ENCODE data around the gene PIEZO2. TPM values are rescaled to one million over a fixed set of nuclear protein-coding genes. Genes with fewer than 3 reads are reported as not detected.

The PIEZO2 gene
- total and polyA plus RNA-seq, 2 of the 8 experiments (the other 6 are each of a cell fraction or from before 2014, with no cell fraction given) = 4.7 to 16.5 TPM

- Histone ChIP-seq H2BK12ac (ENCODE audit: low read depth, low read length) (no peak overlapping the region), H3K9me3 (ENCODE audit: insufficient read depth in 2 of 2, low read depth in 1 of 2, low read length in 1 of 2) (no peaks in the 10 kb centered on the region; a peak in 1 of 4 replicates), H2BK15ac (ENCODE audit: low read length) (no peak overlapping the region), H3K27ac (ENCODE audit: low read depth, low read length) (no peak overlapping the region), H2AK5ac (ENCODE audit: low read depth, low read length) (no peak overlapping the region), H4K20me1 (replicated peaks in 1 of 2; ENCODE audit: control insufficient read depth in 1 of 2, insufficient read depth in 2 of 2, low read length in 2 of 2) (no peaks in the 10 kb centered on the region), H3K4me3 (ENCODE audit: extremely low read depth in 1 of 4, insufficient read depth in 2 of 4, low read depth in 3 of 4, low read length in 4 of 4) (no peak overlapping the region), H2BK5ac (ENCODE audit: low read depth, low read length) (no peak overlapping the region), H4K5ac (ENCODE audit: insufficient read length, low read depth, low read length) (no peak overlapping the region), H2BK120ac (replicated peaks; ENCODE audit: low read depth, low read length) (no peak overlapping the region), H3K4me1 (replicated peaks in 1 of 4; ENCODE audit: control insufficient read depth in 3 of 4, insufficient read depth in 4 of 4, low read length in 3 of 4) (no peaks in the 10 kb centered on the region; a peak in 1 of 7 replicates), H3K27me3 (replicated peaks in 1 of 4; ENCODE audit: control insufficient read depth in 3 of 4, extremely low read depth in 1 of 4, insufficient read depth in 3 of 4, low read length in 3 of 4) (no peaks in the 10 kb centered on the region), H3K36me3 (ENCODE audit: control insufficient read depth in 2 of 4, insufficient read depth in 4 of 4, low read length in 3 of 4) (no peaks in the 10 kb centered on the region), H3K14ac (ENCODE audit: insufficient read length) (no peak overlapping the region), H2BK20ac (ENCODE audit: low read length) (no peak overlapping the region), H3K18ac (ENCODE audit: extremely low read depth, low read length) (no peak overlapping the region), H3K9ac (replicated peaks in 1 of 4; ENCODE audit: extremely low read depth in 1 of 4, low read depth in 3 of 4, low read length in 3 of 4) (no peak overlapping the region), H2AFZ (ENCODE audit: low read length) (no peak overlapping the region), H4K91ac (replicated peaks; ENCODE audit: insufficient read length, low read length) (no peak overlapping the region), H3K79me1 (ENCODE audit: low read depth, low read length) (no peaks in the 10 kb centered on the region), H3K23ac (ENCODE audit: insufficient read length) (no peak overlapping the region), H3K4ac (replicated peaks; ENCODE audit: insufficient read length, low read depth, low read length) (no peak overlapping the region), H3K56ac (replicated peaks; ENCODE audit: insufficient read length, low read depth, low read length) (no peak overlapping the region), H3K23me2 (ENCODE audit: low read depth, low read length) (no peaks in the 10 kb centered on the region; the same call in 1 of the 2 replicates), H4K8ac (ENCODE audit: extremely low read depth, insufficient read depth, low read length) (no peak overlapping the region), H3K79me2 (ENCODE audit: control insufficient read depth in 1 of 2, insufficient read depth in 2 of 2, low read length in 2 of 2) (no peaks in the 10 kb centered on the region), H3K4me2 (ENCODE audit: insufficient read depth in 1 of 2, low read depth in 2 of 2, low read length in 2 of 2) (no peak overlapping the region)
- ChIA-PET CTCF (ENCODE audit: partially characterized antibody) (no interaction called here), POLR2A (ENCODE audit: partially characterized antibody) (no interaction called here)
- DNase-seq (ENCODE audit: low read depth in 1 of 2, low spot score in 2 of 2) (no peak), FAIRE-seq (no peak)
- 88% methylated on average over 2 of the region's 2 CpGs; no CpG with 5 or more reads in 1 of the 2 experiments for WGBS, 2 experiments (ENCODE audit: extremely low coverage in 1 of 2, insufficient coverage in 1 of 2, insufficient read length in 1 of 2, insufficient replicate concordance in 2 of 2, low coverage in 1 of 2, low lambda C conversion rate in 2 of 2, missing lambda C conversion rate in 1 of 2)
- TF ChIP-seq ATF2 (IDR thresholded peaks at IDR 0.05; ENCODE audit: low read length) = no peak
- no peak for TF ChIP-seq RXRA (IDR thresholded peaks at IDR 0.05; ENCODE audit: insufficient read depth, low read depth, low read length)
- TF ChIP-seq YY1 (IDR thresholded peaks at IDR 0.05; ENCODE audit: low read depth, low read length) = no peak
- TF ChIP-seq CBX8 (IDR thresholded peaks at IDR 0.05; ENCODE audit: borderline replicate concordance, low read depth, low read length) = no peak
- no peak for TF ChIP-seq TAF1 (IDR thresholded peaks at IDR 0.05; ENCODE audit: low read depth, low read length)
- TF ChIP-seq HDAC6 (IDR thresholded peaks at IDR 0.05; ENCODE audit: low read depth, low read length) = no peak
- no peak for TF ChIP-seq SRF (IDR thresholded peaks at IDR 0.05; ENCODE audit: low read depth, low read length)
- no peak for TF ChIP-seq RNF2 (IDR thresholded peaks at IDR 0.05; ENCODE audit: borderline replicate concordance, low read depth, low read length, missing control alignments, poor library complexity, severe bottlenecking)
- no peak for TF ChIP-seq EZH2 (IDR thresholded peaks at IDR 0.05; ENCODE audit: low read depth, low read length, severe bottlenecking)
- TF ChIP-seq NRF1 (IDR thresholded peaks at IDR 0.05; ENCODE audit: low read depth, low read length) = no peak
- no peak for TF ChIP-seq SP1 (IDR thresholded peaks at IDR 0.05; ENCODE audit: low read depth, low read length)
- TF ChIP-seq FOSL1 (IDR thresholded peaks at IDR 0.05; ENCODE audit: insufficient read depth, low read depth, low read length) = no peak
- no peak for TF ChIP-seq TBP (IDR thresholded peaks at IDR 0.05; ENCODE audit: low read depth, low read length)
Measured at GRCh38 chr18:10863026-10863425, 286.3 kb downstream of the PIEZO2 start.
